Endodermal cell (in vitro differentiated cells): Measurements from ENCODE around the gene GID4. TPM values are rescaled to one million over a fixed set of nuclear protein-coding genes. Genes with fewer than 3 reads are reported as not detected.
A peak's percentile ranks its signal among the peaks of the same experiment; 100 is the strongest.

Experiments used
- DNase-seq: peaks from one replicate; pipeline ENCODE4 v3.0.0-alpha.2; 2017
- H3K27ac ChIP-seq: 2 replicates; pipeline ENCODE4 v1.5.1; 2013; ENCODE audit warnings: mild to moderate bottlenecking, low read depth, low read length, moderate library complexity
- H3K27me3 ChIP-seq: 2 replicates; pipeline ENCODE4 v1.6.1; 2013; ENCODE audit warnings: mild to moderate bottlenecking, low read length, moderate library complexity; ENCODE audit not compliant: insufficient read depth, control insufficient read depth, poor library complexity, severe bottlenecking
- H3K36me3 ChIP-seq: 2 replicates; pipeline ENCODE4 v1.7.0; 2013; ENCODE audit warnings: mild to moderate bottlenecking, low read length, moderate library complexity; ENCODE audit not compliant: control insufficient read depth, insufficient read depth
- H3K4me1 ChIP-seq: one replicate; pipeline ENCODE4 v1.7.0; 2013; ENCODE audit warnings: low read length; ENCODE audit not compliant: control insufficient read depth, insufficient read depth
- H3K4me3 ChIP-seq: 2 replicates; pipeline ENCODE4 v1.5.1; 2013; ENCODE audit warnings: mild to moderate bottlenecking, low read length, moderate library complexity
- H3K9ac ChIP-seq: 2 replicates; pipeline ENCODE4 v1.6.1; 2013; ENCODE audit warnings: mild to moderate bottlenecking, low read length, moderate library complexity; ENCODE audit not compliant: poor library complexity, severe bottlenecking; ENCODE audit errors: extremely low read depth
- H3K9me3 ChIP-seq: 2 replicates; pipeline ENCODE4 v1.6.1; 2013; ENCODE audit warnings: mild to moderate bottlenecking, low read length, moderate library complexity; ENCODE audit not compliant: control insufficient read depth
- H3K27ac Mint-ChIP-seq: 2 replicates; pipeline ENCODE4 v1.8.0; 2020; ENCODE audit warnings: mixed read lengths
- H3K27me3 Mint-ChIP-seq: 2 replicates; pipeline ENCODE4 v1.8.0; 2021; ENCODE audit warnings: mild to moderate bottlenecking, mixed read lengths; ENCODE audit not compliant: insufficient read depth
- H3K36me3 Mint-ChIP-seq: 2 replicates; pipeline ENCODE4 v1.8.0; 2020; ENCODE audit warnings: low read depth, mixed read lengths
- H3K4me1 Mint-ChIP-seq: 2 replicates; pipeline ENCODE4 v1.8.0; 2020; ENCODE audit warnings: mixed read lengths
- H3K4me3 Mint-ChIP-seq: 2 replicates; pipeline ENCODE4 v1.8.0; 2020; ENCODE audit warnings: mild to moderate bottlenecking, moderate library complexity, mixed read lengths
- H3K9me3 Mint-ChIP-seq: 2 replicates; pipeline ENCODE4 v1.8.0; 2020; ENCODE audit warnings: mild to moderate bottlenecking, mixed read lengths
- CTCF ChIP-seq: fragments of 200-600 bp; sonication (generic); conservative IDR thresholded peaks from 2 replicates; pipeline ENCODE4 v1.5.0; 2021; ENCODE audit warnings: antibody characterized with exemption, mild to moderate bottlenecking
- WGBS, 2 experiments: methylation state at CpG; one replicate each; pipeline versions ENCODE4 v1.1.5 to v1.1.7; 2013; ENCODE audit warnings: missing lambda C conversion rate in 2 of 2, mixed read lengths in 1 of 2; ENCODE audit not compliant: insufficient coverage in 1 of 2, insufficient read length in 1 of 2; 5-methylcytosine and 5-hydroxymethylcytosine counted together
- total RNA-seq, 2 donors: library from RNA; stranded (reverse); fragmentation: NEBNext Ultra II Directional in 1 of 2; extraction: Animal tissue kit (Norgen Biotek cat#: 25700) in 1 of 2; gene quantifications; 2 replicates in 1 of 2; 3 replicates in 1 of 2; pipeline ENCODE4 v1.2.1, GENCODE V29; 2021

The GID4 gene
- total RNA-seq, 2 donors from 2014 or later = 20.5 to 20.8 TPM

DNA sequence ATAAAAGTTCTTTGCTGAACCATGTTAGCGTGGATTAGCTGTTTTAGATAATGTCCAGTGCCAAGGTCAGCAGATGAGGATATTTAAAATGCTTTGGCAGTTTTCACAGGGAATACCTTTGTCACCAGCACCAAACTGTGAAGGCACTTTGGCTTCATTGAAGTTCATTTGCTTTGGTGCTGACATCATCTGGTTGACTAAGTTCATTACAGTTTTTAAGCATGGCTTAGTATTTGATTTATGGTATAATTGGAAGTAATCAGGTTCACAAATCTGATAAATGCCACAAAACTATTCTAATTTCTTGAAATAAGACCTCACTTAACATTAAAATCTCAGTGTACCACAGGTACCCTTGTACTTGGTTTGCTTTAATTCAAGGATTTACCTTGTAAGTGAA lies 4.3 kb downstream of the GID4 start:
- no peak overlapping the region for H3K9ac ChIP-seq
- peak overlapping the region; percentile 97 for H3K4me3 ChIP-seq
- peaks cover 4% of the 10 kb centered on the region for H3K9me3 ChIP-seq
- no peak overlapping the region for H3K4me3 Mint-ChIP-seq
- DNase-seq = no peak
- H3K27me3 Mint-ChIP-seq = no peaks in the 10 kb centered on the region
- H3K9me3 Mint-ChIP-seq = no peaks in the 10 kb centered on the region
- TF ChIP-seq CTCF = peak; percentile 41
- peaks cover 7% of the 10 kb centered on the region for H3K4me1 ChIP-seq
- 88 to 95% methylated on average over 1 of the region's 1 CpG for WGBS, 2 experiments
- no peaks in the 10 kb centered on the region for H3K27me3 ChIP-seq
- H3K27ac Mint-ChIP-seq = no peak overlapping the region
- no peak overlapping the region for H3K27ac ChIP-seq
- peaks cover 33% of the 10 kb centered on the region for H3K36me3 Mint-ChIP-seq
- H3K4me1 Mint-ChIP-seq = peaks cover 30% of the 10 kb centered on the region
- peaks cover 60% of the 10 kb centered on the region for H3K36me3 ChIP-seq

- Histone ChIP-seq H3K4me3 (no peak overlapping the region), H3K9ac (no peak overlapping the region), H3K9me3 (peaks cover 4% of the 10 kb centered on the region), H3K27ac (no peak overlapping the region), H3K4me1 (peaks cover 7% of the 10 kb centered on the region), H3K27me3 (no peaks in the 10 kb centered on the region), H3K36me3 (peaks cover 70% of the 10 kb centered on the region)
- no peak for TF ChIP-seq CTCF
- H3K4me3 Mint-ChIP-seq = no peak overlapping the region
- WGBS, 2 experiments = 89 to 93% methylated on average over 3 of the region's 3 CpGs
- H3K27ac Mint-ChIP-seq = no peak overlapping the region
- peaks cover 36% of the 10 kb centered on the region for H3K36me3 Mint-ChIP-seq
- H3K4me1 Mint-ChIP-seq = peaks cover 30% of the 10 kb centered on the region
- DNase-seq = no peak
- H3K27me3 Mint-ChIP-seq = no peaks in the 10 kb centered on the region
- no peaks in the 10 kb centered on the region for H3K9me3 Mint-ChIP-seq
Measured at GRCh38 chr17:18044609-18045008, 5.4 kb downstream of the GID4 start.

DNA sequence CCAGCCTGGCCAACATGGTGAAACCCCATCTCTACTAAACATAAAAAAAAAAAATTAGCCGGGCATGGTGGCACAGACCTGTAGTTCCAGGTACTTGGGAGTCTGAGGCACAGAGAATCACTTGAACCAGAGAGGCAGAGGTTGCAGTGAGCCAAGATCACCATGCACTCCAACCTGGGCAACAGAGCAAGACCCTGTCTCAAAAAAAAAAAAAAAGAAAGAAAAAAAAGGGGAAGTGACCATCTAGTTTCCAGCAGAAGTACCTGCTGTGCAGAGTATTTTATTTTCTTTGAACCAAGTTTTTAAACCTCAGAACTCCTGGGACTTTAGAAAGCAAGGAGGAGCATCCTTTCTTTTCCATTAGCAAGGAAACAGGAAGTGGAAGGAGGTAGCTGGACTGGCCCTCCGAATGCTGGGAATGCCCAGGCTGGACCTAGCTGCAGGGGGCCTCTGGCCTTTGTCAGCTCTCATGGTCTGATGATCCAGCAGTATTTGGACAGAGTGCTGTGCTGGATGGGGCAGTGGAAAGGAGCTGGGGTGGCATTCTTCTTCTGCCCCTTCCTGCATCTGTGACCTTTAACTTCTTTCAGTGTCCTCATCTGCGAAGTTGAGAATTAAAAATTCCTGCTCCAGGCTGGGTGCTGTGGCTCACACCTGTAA lies 6.6 kb downstream of the GID4 start:
- Mint-ChIP-seq H3K36me3 (peaks cover 44% of the 10 kb centered on the region), H3K4me1 (peaks cover 24% of the 10 kb centered on the region), H3K9me3 (no peaks in the 10 kb centered on the region), H3K27ac (no peak overlapping the region), H3K27me3 (no peaks in the 10 kb centered on the region), H3K4me3 (no peak overlapping the region)
- no peak overlapping the region for H3K27ac ChIP-seq
- no peak for DNase-seq
- peaks cover 4% of the 10 kb centered on the region for H3K9me3 ChIP-seq
- peaks cover 7% of the 10 kb centered on the region for H3K4me1 ChIP-seq
- H3K4me3 ChIP-seq = no peak overlapping the region
- peaks cover 82% of the 10 kb centered on the region for H3K36me3 ChIP-seq
- TF ChIP-seq CTCF = no peak
- H3K27me3 ChIP-seq = no peaks in the 10 kb centered on the region
- no peak overlapping the region for H3K9ac ChIP-seq
- WGBS, 2 experiments = 88 to 96% methylated on average over 3 of the region's 3 CpGs
